ENCODE measurements around the gene NFKB2. TPM values are rescaled to one million over a fixed set of nuclear protein-coding genes. Genes with fewer than 3 reads are reported as not detected.
A peak's percentile ranks its signal among the peaks of the same experiment; 100 is the strongest.

Gene NFKB2
- total RNA-seq, 1 donor from 2014 or later = 52.4 TPM

GRCh38 chr10:102422545-102423129 lies 27.1 kb downstream of the NFKB2 start:
- DNase-seq (ENCODE audit: low read depth) = peak; percentile 51

GRCh38 chr10:102423372-102423968 lies 28.0 kb downstream of the NFKB2 start:
- DNase-seq (ENCODE audit: low read depth) = no peak

GRCh38 chr10:102424145-102424544 lies 28.6 kb downstream of the NFKB2 start:
- DNase-seq (ENCODE audit: low read depth) = no peak

GRCh38 chr10:102424916-102425315 lies 29.4 kb downstream of the NFKB2 start:
- DNase-seq (ENCODE audit: low read depth) = no peak

DNA sequence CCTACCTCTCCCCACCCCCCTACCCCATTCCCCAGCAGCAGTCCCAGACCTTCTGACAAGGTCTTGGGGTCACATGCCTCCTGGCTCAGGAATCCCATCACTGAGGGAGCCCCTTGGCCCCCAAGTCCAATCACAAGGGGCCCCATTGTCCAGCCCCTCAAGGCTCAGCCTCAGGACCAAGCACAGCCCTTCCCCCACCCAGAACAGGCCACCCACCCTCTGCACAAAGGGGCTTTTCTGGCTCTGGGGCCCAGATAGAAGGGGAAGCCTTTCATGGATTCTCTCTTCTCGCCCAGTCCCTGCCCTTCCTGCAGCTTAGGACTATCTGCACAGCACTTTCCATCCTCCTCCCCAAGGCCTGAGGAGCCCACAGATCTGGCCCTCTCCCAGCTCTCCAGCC lies 29.9 kb downstream of the NFKB2 start:
- DNase-seq (ENCODE audit: low read depth) = no peak

GRCh38 chr10:102426803-102427287 lies 31.3 kb downstream of the NFKB2 start:
- DNase-seq (ENCODE audit: low read depth) = no peak

DNA sequence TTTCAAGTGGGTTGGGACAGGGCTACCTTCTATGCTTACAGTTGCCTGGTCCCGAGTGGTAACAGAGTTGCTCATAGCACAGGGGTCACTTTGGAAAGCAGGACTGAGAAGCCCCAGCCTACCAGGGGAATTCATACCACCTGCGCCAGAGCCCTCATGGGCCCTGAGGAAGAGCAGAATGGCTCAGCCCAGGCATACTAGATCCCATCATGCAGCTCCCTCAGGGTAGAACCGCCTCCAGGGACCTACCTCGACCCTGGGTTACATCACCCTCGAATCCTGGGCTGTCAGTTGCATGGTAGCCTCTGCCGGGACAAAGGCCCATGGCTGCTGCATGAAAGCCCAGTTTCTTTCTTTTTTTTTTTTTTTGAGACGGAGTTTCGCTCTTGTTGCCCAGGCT lies 34.0 kb downstream of the NFKB2 start:
- DNase-seq (ENCODE audit: low read depth) = no peak

DNA sequence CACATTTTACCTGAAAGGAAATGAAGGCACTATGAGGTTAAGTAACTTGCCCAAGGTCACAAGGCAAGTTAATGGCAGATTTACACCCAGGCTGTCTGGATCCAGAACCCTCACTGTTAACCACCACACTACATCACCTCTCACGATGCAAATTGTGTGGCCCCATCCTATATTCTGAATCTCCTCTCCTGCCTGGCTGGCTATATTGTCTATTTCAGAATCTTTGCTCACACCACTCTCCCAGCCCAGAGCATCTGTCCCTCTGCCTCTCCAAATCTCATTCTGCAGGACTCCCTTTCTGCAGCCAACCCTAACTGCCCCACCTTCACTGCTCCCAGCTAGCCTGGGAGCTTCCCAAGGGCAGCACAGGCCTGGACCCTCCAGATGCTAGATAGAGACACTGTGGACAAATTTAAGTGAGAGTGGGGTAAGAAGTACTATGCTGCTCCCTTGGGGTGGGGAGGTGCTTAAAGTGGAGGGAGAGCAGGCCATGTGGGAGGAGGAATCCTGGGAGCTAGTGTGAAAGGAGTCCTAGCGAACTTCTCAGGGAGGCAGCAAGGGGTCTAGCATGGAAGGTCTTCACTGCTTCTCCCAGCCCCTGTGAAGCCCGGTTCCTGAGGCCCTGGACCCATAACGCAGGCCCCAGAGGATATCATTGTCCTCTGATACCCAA lies 36.1 kb downstream of the NFKB2 start:
- DNase-seq (ENCODE audit: low read depth) = no peak

DNA sequence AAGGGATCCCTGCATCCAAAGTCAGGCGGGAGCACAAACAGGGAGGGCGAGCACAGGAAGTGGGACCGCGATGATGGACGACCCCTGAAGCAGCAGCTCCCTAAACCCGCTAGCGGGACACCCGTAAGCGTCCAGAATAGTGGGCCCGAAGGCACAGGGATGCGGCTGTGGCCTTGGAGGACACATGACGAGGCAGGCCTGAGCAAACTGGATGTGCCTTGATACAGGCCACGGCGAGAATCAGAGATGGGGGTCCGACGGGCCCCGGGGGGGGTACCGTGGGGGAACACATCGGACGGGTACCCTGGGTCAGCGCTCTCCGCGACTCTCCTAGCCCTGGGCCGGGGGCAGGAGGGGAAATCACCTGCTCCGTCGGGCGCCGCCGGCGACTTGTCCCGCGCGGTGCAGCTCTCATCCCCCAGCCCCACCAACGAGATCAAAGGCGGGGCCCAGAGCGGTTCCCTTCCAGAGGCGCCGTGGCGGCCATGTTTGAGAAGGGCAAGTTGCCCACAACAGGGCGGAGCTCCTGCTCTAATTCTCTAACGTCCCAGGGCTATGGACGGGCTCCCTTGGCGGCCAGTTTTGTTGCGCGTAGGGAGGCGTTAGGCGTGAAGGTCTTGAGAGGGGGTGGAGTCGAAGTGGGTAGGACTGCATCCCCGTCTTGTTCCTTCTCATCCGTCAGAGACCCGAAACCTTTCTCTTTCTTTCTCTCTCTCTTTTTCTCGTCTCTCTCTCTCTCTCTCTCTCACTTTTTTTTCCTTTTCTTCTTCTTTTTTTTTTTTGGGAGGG lies 36.9 kb downstream of the NFKB2 start, which contains the start of gene CUEDC2:
Gene CUEDC2, minus strand, starts transcription at position 413 of the 789 bp plus-strand sequence. CDS start 7,386 bp downstream, outside the sequence.
- peak; percentile 87 for DNase-seq (ENCODE audit: low read depth)

DNA sequence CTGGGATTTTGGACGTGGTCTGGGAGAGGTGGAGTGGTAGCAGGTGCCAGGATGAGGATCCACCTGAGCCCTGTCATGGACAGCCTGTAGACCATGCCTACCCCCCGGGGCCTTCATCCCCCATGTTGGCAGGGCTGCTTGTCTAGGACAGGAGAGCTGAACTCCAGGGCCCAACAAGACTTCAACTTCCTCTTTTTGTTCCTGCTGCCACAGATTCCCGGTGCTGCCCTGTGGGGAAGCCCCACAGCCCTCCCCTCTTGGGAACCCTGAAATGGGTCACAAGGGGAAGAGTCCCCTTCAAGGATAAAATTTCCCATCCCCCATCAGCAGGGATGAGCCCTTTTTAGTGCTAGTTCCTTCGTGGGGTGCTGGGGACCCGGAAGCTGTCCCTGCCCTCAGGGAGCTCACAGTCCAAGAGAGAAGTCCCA lies 38.1 kb downstream of the NFKB2 start:
- DNase-seq (ENCODE audit: low read depth) = no peak

DNA sequence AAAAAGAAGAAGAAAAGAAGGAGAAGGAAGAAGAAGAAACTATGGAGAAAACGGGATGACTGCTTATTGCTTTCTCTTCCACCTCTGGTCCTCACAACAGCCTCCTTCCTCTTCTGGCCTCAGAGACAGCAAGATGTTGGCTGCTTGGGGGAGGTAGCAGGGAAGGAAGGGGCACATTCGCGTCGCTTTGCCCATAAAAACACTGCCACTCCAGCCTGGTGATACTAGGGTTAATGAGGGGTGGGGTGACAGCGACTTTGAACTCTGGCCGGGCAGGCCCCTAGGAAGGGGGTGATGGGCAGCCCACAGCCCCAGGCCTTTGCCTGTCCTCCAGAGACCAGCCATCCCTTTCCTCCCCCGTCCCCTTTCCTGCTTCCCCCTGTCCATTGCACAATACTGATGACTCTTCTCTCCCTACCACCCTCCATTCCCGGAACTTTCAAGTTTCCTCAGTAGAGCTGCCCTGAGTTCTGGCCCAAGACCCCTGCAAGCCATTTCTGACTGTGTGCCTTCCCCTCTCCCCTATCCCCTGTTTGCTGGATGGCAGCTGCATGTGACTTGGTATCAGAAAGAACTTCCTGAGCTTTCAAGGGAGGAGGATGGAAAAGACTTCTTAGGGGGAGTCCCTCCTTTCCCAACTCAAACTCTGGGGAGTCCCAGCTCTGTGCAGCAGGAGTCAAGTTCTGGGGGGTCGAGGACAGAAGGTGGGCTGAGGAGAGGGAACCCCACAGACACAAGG lies 39.1 kb downstream of the NFKB2 start:
- DNase-seq (ENCODE audit: low read depth) = peak; percentile 77

DNA sequence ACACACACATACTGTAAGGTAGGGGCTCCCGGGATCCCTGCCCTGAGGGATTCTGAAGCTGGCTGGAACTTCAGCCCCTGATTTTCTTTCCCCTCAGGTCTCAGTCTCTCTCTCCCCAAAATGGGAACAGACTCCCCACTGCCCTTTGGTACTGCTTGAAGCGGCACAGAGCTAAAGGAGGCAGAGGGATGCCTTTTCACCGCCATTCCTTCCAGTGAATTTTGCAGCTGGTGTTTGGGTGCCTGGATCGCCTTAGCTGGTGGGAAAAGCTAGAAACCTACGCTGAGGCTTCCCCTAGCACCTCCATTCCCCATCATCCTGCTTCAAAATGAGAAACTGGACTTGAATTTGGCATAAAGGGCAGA lies 39.6 kb downstream of the NFKB2 start:
- DNase-seq (ENCODE audit: low read depth) = no peak

DNA sequence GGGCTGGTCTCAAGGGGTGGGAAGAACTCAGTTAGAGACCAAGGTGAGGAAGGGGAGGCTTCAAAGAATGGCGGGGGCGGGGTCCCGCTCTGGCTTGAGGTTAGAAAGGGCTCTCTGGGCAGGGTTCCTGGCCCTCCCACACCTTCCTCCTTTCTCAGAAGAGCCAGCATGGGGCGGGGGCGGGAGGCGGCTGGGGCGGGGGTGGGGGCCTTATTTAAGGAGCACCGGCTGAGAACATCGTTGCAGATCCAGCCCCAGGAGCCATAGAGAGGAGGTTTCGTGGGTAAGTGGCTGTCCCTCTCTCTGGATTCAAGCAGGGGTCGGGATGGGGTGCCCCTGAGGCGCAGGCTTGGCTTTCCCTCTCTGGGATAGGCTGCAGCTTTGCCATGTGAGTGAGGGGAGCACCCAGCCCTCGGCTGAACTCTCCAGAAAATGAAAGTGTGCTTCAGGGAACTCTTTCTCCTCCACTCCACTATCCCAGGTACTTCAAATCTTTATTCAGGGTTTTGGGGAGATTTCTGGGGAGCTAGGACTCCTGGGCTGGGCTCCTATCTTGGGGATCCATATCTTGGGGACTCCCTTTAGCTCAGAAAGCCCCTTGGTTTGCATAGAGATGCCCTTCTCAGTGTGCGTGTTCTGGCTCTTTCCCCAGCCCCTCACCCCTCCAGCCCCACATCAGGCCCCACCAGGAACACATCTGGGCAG lies 40.2 kb downstream of the NFKB2 start:
- DNase-seq (ENCODE audit: low read depth) = no peak

GRCh38 chr10:102436312-102436711 lies 40.8 kb downstream of the NFKB2 start:
- no peak for DNase-seq (ENCODE audit: low read depth)

GRCh38 chr10:102437515-102437914 lies 42.0 kb downstream of the NFKB2 start:
- DNase-seq (ENCODE audit: low read depth) = no peak

DNA sequence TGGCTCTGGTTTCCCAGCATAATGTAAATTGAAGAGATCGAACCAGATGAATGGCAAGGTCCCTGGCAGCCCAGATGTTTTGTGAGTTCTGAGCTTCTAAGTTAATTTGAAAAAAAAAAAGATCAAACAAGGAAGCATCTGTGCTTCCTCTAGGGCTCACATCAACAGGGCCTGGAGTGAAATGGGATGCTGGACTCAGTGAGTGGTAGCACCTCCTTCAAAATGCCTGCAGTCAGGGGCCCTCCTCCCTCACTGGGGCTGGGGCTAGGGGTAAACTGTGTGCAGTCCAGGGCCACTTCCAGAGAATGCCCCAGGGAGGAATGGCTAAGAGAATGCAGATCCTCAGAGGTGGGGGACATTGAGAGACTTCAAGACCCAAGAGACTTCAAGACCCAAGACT lies 42.9 kb downstream of the NFKB2 start:
- no peak for DNase-seq (ENCODE audit: low read depth)

- no peak for DNase-seq (ENCODE audit: low read depth)
These were observed 49.3 kb downstream of the NFKB2 start for GRCh38 chr10:102444851-102445250.

DNA sequence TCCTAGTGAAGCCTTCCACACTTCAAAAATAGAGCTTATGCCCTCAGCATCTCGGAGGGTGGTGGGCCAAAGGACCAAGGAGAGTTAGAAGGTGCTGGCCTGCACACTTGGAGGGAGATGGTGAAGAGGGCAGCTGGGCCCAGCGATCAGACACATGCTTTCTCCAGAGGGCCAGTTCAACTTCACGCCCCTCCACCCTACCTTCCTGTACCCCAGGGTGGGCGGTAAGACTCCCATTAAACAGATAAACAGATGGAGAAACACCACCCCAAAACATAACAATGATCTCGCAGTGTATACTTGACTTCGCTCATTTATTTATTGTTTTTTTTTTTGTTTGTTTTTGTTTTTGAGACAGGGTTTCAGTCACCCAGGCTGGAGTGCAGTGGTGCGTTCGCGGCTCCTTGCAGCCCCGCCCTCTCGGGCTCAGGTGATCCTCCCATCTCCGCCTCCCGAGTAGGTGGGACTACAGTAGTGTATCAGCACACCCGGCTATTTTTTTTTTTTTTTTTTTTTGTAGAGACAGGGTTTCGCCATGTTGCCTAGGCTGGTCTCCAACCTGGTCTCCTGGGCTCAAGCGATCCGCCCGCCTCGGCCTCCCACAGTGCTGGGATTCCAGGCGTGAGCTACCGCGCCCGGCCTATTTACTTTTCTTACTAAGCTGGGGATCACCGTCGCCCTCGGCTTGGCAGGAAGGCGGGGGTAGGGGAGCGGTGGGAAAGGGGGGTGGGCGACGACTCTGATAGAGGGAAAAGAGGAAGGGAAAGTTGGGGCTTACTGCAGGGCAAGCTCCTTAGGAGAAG lies 54.0 kb downstream of the NFKB2 start:
- peak; percentile 83 for DNase-seq (ENCODE audit: low read depth)

GRCh38 chr10:102450124-102450373 lies 54.5 kb downstream of the NFKB2 start:
- DNase-seq (ENCODE audit: low read depth) = no peak

DNA sequence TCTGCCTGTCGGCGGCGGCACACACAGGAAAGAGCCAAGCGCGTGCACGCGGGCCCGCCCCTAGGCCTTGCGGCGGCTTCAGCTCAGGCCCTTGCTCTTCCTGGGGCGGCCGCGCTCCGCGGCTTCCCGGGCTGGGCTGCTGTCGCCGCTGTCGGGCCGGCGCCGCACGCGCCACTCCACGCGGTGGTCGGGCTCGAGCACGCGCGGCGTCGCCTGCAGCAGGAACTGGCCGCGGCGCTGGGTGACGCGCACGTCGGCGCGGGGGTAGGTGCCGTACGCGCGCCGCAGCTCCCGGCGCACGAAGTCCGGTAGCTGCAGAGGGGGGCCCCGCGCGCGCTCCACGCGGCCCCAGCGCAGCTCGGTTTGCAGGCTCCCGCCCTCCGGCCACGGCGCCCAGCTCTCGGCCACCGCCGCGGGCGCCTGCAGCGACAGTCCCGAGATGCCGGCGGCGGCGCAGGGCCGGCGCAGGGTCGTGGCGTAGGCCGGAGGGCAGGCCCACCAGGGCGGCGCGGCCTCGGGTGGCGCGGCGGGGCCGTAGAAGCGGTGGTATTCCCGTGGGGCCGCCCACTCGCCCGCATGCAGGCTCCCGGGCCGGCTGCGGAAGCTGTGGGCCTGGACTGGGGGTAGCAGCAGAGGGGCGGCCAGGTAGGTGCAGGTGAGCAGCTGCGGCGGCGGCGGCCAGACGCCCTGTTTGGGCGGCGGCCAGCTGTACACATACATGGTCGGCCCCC lies 55.0 kb downstream of the NFKB2 start:
- no peak for DNase-seq (ENCODE audit: low read depth)
